H1 (cell line): ENCODE data around the gene TNFAIP8L3. TPM values are rescaled to one million over a fixed set of nuclear protein-coding genes. Genes with fewer than 3 reads are reported as not detected.

Source experiments
- CTCF ChIA-PET: fragments of 300-600 bp; sonication (Branson Sonifier 250); formaldehyde crosslinking; loops from one replicate; lab custom pipeline; 2021; ENCODE audit not compliant: partially characterized antibody; lab: Charles Lee
- POLR2A ChIA-PET: fragments of 300-600 bp; sonication (Branson Sonifier 250); formaldehyde crosslinking; loops from one replicate; lab custom pipeline; 2021; ENCODE audit warnings: inconsistent platforms; ENCODE audit not compliant: partially characterized antibody; lab: Charles Lee
- DNase-seq, 2 experiments: peaks; one replicate each; pipeline versions ENCODE4 v3.0.0 to v3.0.0-alpha.2; 2010 to 2022; ENCODE audit warnings: low spot score in 2 of 2, low read depth in 1 of 2, mixed read lengths in 1 of 2
- FAIRE-seq: peaks from 2 replicates; lab custom pipeline; 2011; peaks lifted over from hg19 to GRCh38; lab: Jason Lieb, UNC
- H2AFZ ChIP-seq: 2 replicates; pipeline ENCODE4 v1.8.1; 2012; ENCODE audit warnings: low read length, inconsistent platforms
- H2AK5ac ChIP-seq: 2 replicates; pipeline ENCODE4 v1.6.1; 2013; ENCODE audit warnings: low read depth, low read length
- H2BK120ac ChIP-seq: replicated peaks from 2 replicates; pipeline ENCODE3; 2013; ENCODE audit warnings: low read depth, low read length, inconsistent platforms
- H2BK12ac ChIP-seq: 2 replicates; pipeline ENCODE4 v1.6.1; 2013; ENCODE audit warnings: low read depth, low read length
- H2BK15ac ChIP-seq: 2 replicates; pipeline ENCODE4 v1.6.1; 2013; ENCODE audit warnings: low read length
- H2BK20ac ChIP-seq: 2 replicates; pipeline ENCODE4 v1.6.1; 2013; ENCODE audit warnings: low read length
- H2BK5ac ChIP-seq: 2 replicates; pipeline ENCODE4 v1.6.1; 2013; ENCODE audit warnings: low read depth, low read length
- H3K14ac ChIP-seq: 2 replicates; pipeline ENCODE4 v1.6.1; 2013; ENCODE audit warnings: inconsistent platforms; ENCODE audit not compliant: insufficient read length
- H3K18ac ChIP-seq: 2 replicates; pipeline ENCODE4 v1.6.1; 2013; ENCODE audit warnings: low read length; ENCODE audit errors: extremely low read depth
- H3K23ac ChIP-seq: 2 replicates; pipeline ENCODE4 v1.6.1; 2013; ENCODE audit warnings: inconsistent platforms; ENCODE audit not compliant: insufficient read length
- H3K23me2 ChIP-seq: 2 replicates; pipeline ENCODE4 v1.6.1; 2013; ENCODE audit warnings: low read depth, low read length
- H3K27ac ChIP-seq: 2 replicates; pipeline ENCODE4 v1.6.1; 2011; ENCODE audit warnings: low read depth, low read length, inconsistent platforms
- H3K27me3 ChIP-seq, 4 experiments: replicated peaks in 1 of 4; 1 replicate in 1 of 4; 2 replicates in 3 of 4; pipeline versions ENCODE4 v1.6.1 to v1.8.1; 2011 to 2013; ENCODE audit warnings: low read length in 3 of 4, mild to moderate bottlenecking in 3 of 4, inconsistent platforms in 2 of 4, mixed read lengths in 2 of 4, moderate library complexity in 1 of 4; ENCODE audit not compliant: control insufficient read depth in 3 of 4, insufficient read depth in 3 of 4; ENCODE audit errors: extremely low read depth in 1 of 4
- H3K36me3 ChIP-seq, 4 experiments: 2 replicates each; pipeline versions ENCODE4 v1.6.1 to v1.8.1; 2011 to 2013; ENCODE audit warnings: mild to moderate bottlenecking in 4 of 4, low read length in 3 of 4, moderate library complexity in 2 of 4, control low read depth in 1 of 4, inconsistent platforms in 1 of 4; ENCODE audit not compliant: insufficient read depth in 4 of 4, control insufficient read depth in 2 of 4
- H3K4ac ChIP-seq: replicated peaks from 2 replicates; pipeline ENCODE3; 2013; ENCODE audit warnings: low read length, low read depth, mixed read lengths, inconsistent platforms; ENCODE audit not compliant: insufficient read length
- H3K4me1 ChIP-seq, 4 experiments: replicated peaks in 1 of 4; 1 replicate in 1 of 4; 2 replicates in 3 of 4; pipeline versions ENCODE4 v1.6.1 to v1.8.1; 2011 to 2013; ENCODE audit warnings: low read length in 3 of 4, inconsistent platforms in 2 of 4, mixed read lengths in 1 of 4; ENCODE audit not compliant: insufficient read depth in 4 of 4, control insufficient read depth in 3 of 4
- H3K4me2 ChIP-seq, 2 experiments: 2 replicates each; pipeline versions ENCODE4 v1.6.1 to v1.8.1; 2011 to 2013; ENCODE audit warnings: low read depth in 2 of 2, low read length in 2 of 2, control low read depth in 1 of 2, inconsistent platforms in 1 of 2, mild to moderate bottlenecking in 1 of 2; ENCODE audit not compliant: insufficient read depth in 1 of 2
- H3K4me3 ChIP-seq, 4 experiments: fragments of 200-600, 300-600 bp in 1 of 4; sonication (generic), shearing (Covaris generic), sonication (Bioruptor Twin) in 1 of 4; 2 replicates each; pipeline versions ENCODE4 v1.5.1 to v1.8.1; 2011 to 2016; ENCODE audit warnings: low read length in 4 of 4, low read depth in 3 of 4, control low read depth in 2 of 4, inconsistent platforms in 2 of 4, mild to moderate bottlenecking in 2 of 4, mixed read lengths in 1 of 4, moderate library complexity in 1 of 4; ENCODE audit not compliant: insufficient read depth in 2 of 4; ENCODE audit errors: extremely low read depth in 1 of 4
- H3K56ac ChIP-seq: replicated peaks from 2 replicates; pipeline ENCODE3; 2013; ENCODE audit warnings: low read depth, mild to moderate bottlenecking, mixed read lengths, low read length, inconsistent platforms; ENCODE audit not compliant: insufficient read length
- H3K79me1 ChIP-seq: 2 replicates; pipeline ENCODE4 v1.6.1; 2013; ENCODE audit warnings: low read depth, low read length, control low read depth
- H3K79me2 ChIP-seq, 2 experiments: 2 replicates each; pipeline versions ENCODE4 v1.6.1 to v1.8.1; 2012 to 2013; ENCODE audit warnings: low read length in 2 of 2, mild to moderate bottlenecking in 2 of 2, inconsistent platforms in 1 of 2; ENCODE audit not compliant: insufficient read depth in 2 of 2, control insufficient read depth in 1 of 2
- H3K9ac ChIP-seq, 4 experiments: replicated peaks in 1 of 4; 1 replicate in 1 of 4; 2 replicates in 3 of 4; pipeline versions ENCODE4 v1.6.1 to v1.8.1; 2011 to 2013; ENCODE audit warnings: low read depth in 3 of 4, low read length in 3 of 4, control low read depth in 2 of 4, mild to moderate bottlenecking in 2 of 4, moderate library complexity in 2 of 4, inconsistent platforms in 1 of 4; ENCODE audit errors: extremely low read depth in 1 of 4
- H3K9me3 ChIP-seq, 2 experiments: 2 replicates each; pipeline versions ENCODE4 v1.6.1 to v1.8.1; 2012 to 2013; ENCODE audit warnings: mild to moderate bottlenecking in 2 of 2, moderate library complexity in 2 of 2, control low read depth in 1 of 2, inconsistent platforms in 1 of 2, low read depth in 1 of 2, low read length in 1 of 2, mixed read lengths in 1 of 2; ENCODE audit not compliant: insufficient read depth in 2 of 2
- H4K20me1 ChIP-seq, 2 experiments: replicated peaks in 1 of 2; 2 replicates each; pipeline versions ENCODE3 to v1.8.1; 2011 to 2013; ENCODE audit warnings: inconsistent platforms in 2 of 2, low read length in 2 of 2, mild to moderate bottlenecking in 1 of 2; ENCODE audit not compliant: insufficient read depth in 2 of 2, control insufficient read depth in 1 of 2
- H4K5ac ChIP-seq: 2 replicates; pipeline ENCODE4 v1.6.1; 2013; ENCODE audit warnings: low read length, low read depth, mixed read lengths, inconsistent platforms; ENCODE audit not compliant: insufficient read length
- H4K8ac ChIP-seq: 2 replicates; pipeline ENCODE4 v1.8.0; 2013; ENCODE audit warnings: mild to moderate bottlenecking, moderate library complexity, low read length, inconsistent platforms; ENCODE audit not compliant: insufficient read depth; ENCODE audit errors: extremely low read depth
- H4K91ac ChIP-seq: replicated peaks from 2 replicates; pipeline ENCODE3; 2013; ENCODE audit warnings: low read length, mixed read lengths, inconsistent platforms; ENCODE audit not compliant: insufficient read length
- EGR1 ChIP-seq: IDR thresholded peaks from 2 replicates; pipeline ENCODE4 v1.6.1; 2011; ENCODE audit warnings: low read depth, low read length, borderline replicate concordance
- EP300 ChIP-seq, 2 experiments: IDR thresholded peaks; 1 replicate in 1 of 2; 2 replicates in 1 of 2; pipeline ENCODE4 v1.6.1; 2011 to 2012; ENCODE audit warnings: low read depth in 2 of 2, low read length in 2 of 2, mild to moderate bottlenecking in 2 of 2, borderline replicate concordance in 1 of 2, inconsistent platforms in 1 of 2, moderate library complexity in 1 of 2
- GTF2F1 ChIP-seq: IDR thresholded peaks from 2 replicates; pipeline ENCODE4 v1.6.1; 2012; ENCODE audit warnings: low read depth, low read length, improper control_type of control experiment, borderline replicate concordance
- HDAC2 ChIP-seq, 2 experiments: fragments of 300-600 bp in 1 of 2; sonication (generic) in 1 of 2; IDR thresholded peaks; 2 replicates each; pipeline ENCODE4 v1.6.1; 2011 to 2012; ENCODE audit warnings: low read depth in 2 of 2, low read length in 2 of 2, mild to moderate bottlenecking in 2 of 2, moderate library complexity in 2 of 2, borderline replicate concordance in 1 of 2, inconsistent platforms in 1 of 2
- KDM5A ChIP-seq: fragments of 200-600 bp; IDR thresholded peaks from 2 replicates; pipeline ENCODE4 v1.7.1; 2012; ENCODE audit warnings: mild to moderate bottlenecking, low read length, inconsistent platforms, mixed read lengths
- MAFK ChIP-seq: IDR thresholded peaks from 2 replicates; pipeline ENCODE4 v1.6.1; 2012; ENCODE audit warnings: low read depth, mild to moderate bottlenecking, improper control_type of control experiment, low read length
- NRF1 ChIP-seq: IDR thresholded peaks from 2 replicates; pipeline ENCODE4 v1.6.1; 2011; ENCODE audit warnings: mild to moderate bottlenecking, low read depth, low read length, improper control_type of control experiment
- POLR2AphosphoS5 ChIP-seq: IDR thresholded peaks from 2 replicates; pipeline ENCODE4 v1.6.1; 2011; ENCODE audit warnings: low read depth, low read length
- RBBP5 ChIP-seq: IDR thresholded peaks from 2 replicates; pipeline ENCODE4 v1.7.1; 2012; ENCODE audit warnings: low read depth, mild to moderate bottlenecking, inconsistent platforms, low read length, moderate library complexity, borderline replicate concordance
- RNF2 ChIP-seq: fragments of 200-900, 300-1000 bp; sonication (generic); IDR thresholded peaks from 2 replicates; pipeline ENCODE4 v1.7.1; 2016; ENCODE audit warnings: borderline replicate concordance, low read depth, mild to moderate bottlenecking, antibody characterized with exemption, low read length; ENCODE audit not compliant: poor library complexity, severe bottlenecking; ENCODE audit errors: missing control alignments
- SP1 ChIP-seq: IDR thresholded peaks from 2 replicates; pipeline ENCODE4 v1.6.1; 2011; ENCODE audit warnings: low read depth, low read length
- SUZ12 ChIP-seq: fragments of 200-600 bp; sonication (generic); IDR thresholded peaks from 2 replicates; pipeline ENCODE4 v1.6.1; 2012; ENCODE audit warnings: mild to moderate bottlenecking, inconsistent platforms, low read length, moderate library complexity, mixed read lengths
- TBP ChIP-seq: IDR thresholded peaks from 2 replicates; pipeline ENCODE4 v1.6.1; 2011; ENCODE audit warnings: low read depth, low read length, improper control_type of control experiment
- TCF12 ChIP-seq: IDR thresholded peaks from 2 replicates; pipeline ENCODE4 v1.6.1; 2011; ENCODE audit warnings: low read depth, mild to moderate bottlenecking, low read length
- ZNF274 ChIP-seq: IDR thresholded peaks from 2 replicates; pipeline ENCODE4 v1.7.0; 2012; ENCODE audit warnings: low read length, borderline replicate concordance; ENCODE audit errors: extremely low read depth
- WGBS, 2 experiments: shearing (Covaris generic) in 1 of 2; methylation state at CpG; one replicate each; pipeline versions ENCODE4 v1.1.6 to v1.1.7; 2013 to 2015; ENCODE audit warnings: low lambda C conversion rate in 2 of 2, mixed read lengths in 2 of 2, inconsistent platforms in 1 of 2, low coverage in 1 of 2, missing lambda C conversion rate in 1 of 2; ENCODE audit not compliant: insufficient replicate concordance in 2 of 2, insufficient coverage in 1 of 2, insufficient read length in 1 of 2; ENCODE audit errors: extremely low coverage in 1 of 2, missing lambda C conversion rate in 1 of 2; 5-methylcytosine and 5-hydroxymethylcytosine counted together
- polyA plus RNA-seq, 7 experiments: library from polyadenylated mRNA; depleted of rRNA in 3 of 7; stranded (reverse) in 5 of 7; unstranded in 2 of 7; fragments of >200 nt in 5 of 7; fragments of 200-250 nt in 2 of 7; gene quantifications; 1 replicate in 5 of 7; 2 replicates in 1 of 7; 4 replicates in 1 of 7; pipeline versions ENCODE4 v1.2.1 to v1.2.3, GENCODE V29; 2011 to 2013; ENCODE audit warnings: missing spikeins in 2 of 7, mixed read lengths in 2 of 7
- total RNA-seq: library from RNA; stranded (reverse); fragmentation: NEBNext Ultra II Directional; extraction: Animal tissue kit (Norgen Biotek cat#: 25700); gene quantifications from 2 replicates; pipeline ENCODE4 v1.2.1, GENCODE V29; 2021

TNFAIP8L3 gene
- total and polyA plus RNA-seq, 2 of the 8 experiments (the other 6 are each of a cell fraction or from before 2014, with no cell fraction given), result 0.23 to 0.67 TPM

- no peak overlapping the region for H4K5ac ChIP-seq
- no peak overlapping the region for H3K4me3 ChIP-seq
- no peak for FAIRE-seq
- TF ChIP-seq EGR1 (no peak), TBP (no peak), RNF2 (no peak), KDM5A (no peak), SP1 (no peak), GTF2F1 (no peak), POLR2AphosphoS5 (no peak), RBBP5 (no peak), SUZ12 (no peak), MAFK (no peak), EP300 (IDR thresholded peaks at IDR 0.05; ENCODE audit: borderline replicate concordance in 1 of 2, low read depth in 2 of 2, low read length in 2 of 2) (no peak), NRF1 (no peak), TCF12 (no peak), ZNF274 (no peak), HDAC2 (IDR thresholded peaks at IDR 0.05; ENCODE audit: borderline replicate concordance in 1 of 2, low read depth in 2 of 2, low read length in 2 of 2) (no peak)
Observed at GRCh38 chr15:51046016-51046415, 48.7 kb downstream of the TNFAIP8L3 start.

More at GRCh38 chr15:51046016-51046415, 48.7 kb downstream of the TNFAIP8L3 start:
- Histone ChIP-seq H4K91ac (no peak overlapping the region), H3K14ac (no peak overlapping the region), H2BK15ac (no peak overlapping the region), H3K4ac (no peak overlapping the region), H3K27me3 (no peaks in the 10 kb centered on the region), H2BK5ac (no peak overlapping the region), H3K4me2 (no peak overlapping the region), H3K23me2 (no peaks in the 10 kb centered on the region), H2AK5ac (no peak overlapping the region), H4K20me1 (no peaks in the 10 kb centered on the region), H3K9ac (no peak overlapping the region), H3K18ac (no peak overlapping the region), H3K4me1 (peaks cover 0 to 4% (median 0%) of the 10 kb centered on the region in 4 experiments; a peak in 1 of 7 replicates), H3K56ac (no peak overlapping the region), H3K79me2 (no peaks in the 10 kb centered on the region), H2BK12ac (no peak overlapping the region), H3K23ac (no peak overlapping the region), H3K9me3 (peaks cover 0 to 2% of the 10 kb centered on the region in 2 experiments; a peak in 1 of 4 replicates), H3K36me3 (no peaks in the 10 kb centered on the region), H2AFZ (no peak overlapping the region), H3K27ac (no peak overlapping the region), H4K8ac (no peak overlapping the region), H2BK20ac (no peak overlapping the region), H3K79me1 (no peaks in the 10 kb centered on the region), H2BK120ac (no peak overlapping the region)
- no peak for DNase-seq
- 86% methylated on average over 2 of the region's 2 CpGs; no CpG with 5 or more reads in 1 of the 2 experiments for WGBS, 2 experiments
- CTCF ChIA-PET, result no interaction called here
- POLR2A ChIA-PET, result no interaction called here
